CMK (cell line): ENCODE measurements around the gene ASXL3.

ENCODE experiments used
- DNase-seq: peaks from one replicate; pipeline ENCODE4 v3.0.0-alpha.2; 2010; ENCODE audit warnings: low read depth

Gene ASXL3

GRCh38 chr18:33717339-33717738 is 139.3 kb downstream of the ASXL3 start:
- DNase-seq = no peak

GRCh38 chr18:33720133-33720532 is 142.1 kb downstream of the ASXL3 start:
- DNase-seq = no peak

- DNase-seq = no peak
These were observed 151.5 kb downstream of the ASXL3 start for GRCh38 chr18:33729556-33729955.

- no peak for DNase-seq
These were observed 155.4 kb downstream of the ASXL3 start for GRCh38 chr18:33733376-33733775.

- DNase-seq = no peak
These were observed 157.4 kb downstream of the ASXL3 start for GRCh38 chr18:33735428-33735827.

GRCh38 chr18:33741760-33742159 is 163.7 kb downstream of the ASXL3 start:
- no peak for DNase-seq

GRCh38 chr18:33744032-33744697 is 166.1 kb downstream of the ASXL3 start:
- no peak for DNase-seq

GRCh38 chr18:33745151-33745795 is 167.3 kb downstream of the ASXL3 start:
- DNase-seq = no peak

GRCh38 chr18:33745871-33746545 is 168.0 kb downstream of the ASXL3 start:
- DNase-seq = no peak

- no peak for DNase-seq
These were observed 171.8 kb downstream of the ASXL3 start for GRCh38 chr18:33749834-33750233.

- no peak for DNase-seq
These were observed 172.3 kb downstream of the ASXL3 start for GRCh38 chr18:33750366-33750765.

GRCh38 chr18:33751613-33752221 is 173.7 kb downstream of the ASXL3 start:
- DNase-seq = no peak

GRCh38 chr18:33755391-33755790 is 177.4 kb downstream of the ASXL3 start:
- DNase-seq = no peak

GRCh38 chr18:33755931-33756560 is 178.0 kb downstream of the ASXL3 start:
- no peak for DNase-seq

- no peak for DNase-seq
These were observed 179.0 kb downstream of the ASXL3 start for GRCh38 chr18:33757037-33757436.

GRCh38 chr18:33761363-33761762 is 183.3 kb downstream of the ASXL3 start:
- no peak for DNase-seq

- DNase-seq = no peak
These were observed 203.4 kb downstream of the ASXL3 start for GRCh38 chr18:33781429-33781828.
